Measurements from ENCODE around the gene ESYT2.

The ESYT2 gene

GRCh38 chr7:158825628-158826289, 3.5 kb downstream of the ESYT2 start:
- no peak for DNase-seq (ENCODE audit: low read depth)

- no peak for DNase-seq (ENCODE audit: low read depth)
Observed at GRCh38 chr7:158824028-158824427, 5.3 kb downstream of the ESYT2 start.

- peak; percentile 79 for DNase-seq (ENCODE audit: low read depth)
Observed at GRCh38 chr7:158821171-158822031, 7.9 kb downstream of the ESYT2 start.

GRCh38 chr7:158820656-158821055, 8.7 kb downstream of the ESYT2 start:
- no peak for DNase-seq (ENCODE audit: low read depth)

GRCh38 chr7:158819571-158820203, 9.6 kb downstream of the ESYT2 start:
- no peak for DNase-seq (ENCODE audit: low read depth)

GRCh38 chr7:158818325-158819213, 10.7 kb downstream of the ESYT2 start:
- DNase-seq (ENCODE audit: low read depth) = peak; percentile 99

GRCh38 chr7:158816995-158817394, 12.3 kb downstream of the ESYT2 start:
- no peak for DNase-seq (ENCODE audit: low read depth)

- DNase-seq (ENCODE audit: low read depth) = no peak
Observed at GRCh38 chr7:158816271-158816670, 13.0 kb downstream of the ESYT2 start.

GRCh38 chr7:158815800-158816128, 13.5 kb downstream of the ESYT2 start:
- DNase-seq (ENCODE audit: low read depth) = no peak

- peak; percentile 66 for DNase-seq (ENCODE audit: low read depth)
Observed at GRCh38 chr7:158815083-158815799, 14.1 kb downstream of the ESYT2 start.

- DNase-seq (ENCODE audit: low read depth) = no peak
Observed at GRCh38 chr7:158814637-158815036, 14.7 kb downstream of the ESYT2 start.

- DNase-seq (ENCODE audit: low read depth) = no peak
Observed at GRCh38 chr7:158812684-158813083, 16.6 kb downstream of the ESYT2 start.

- DNase-seq (ENCODE audit: low read depth) = no peak
Observed at GRCh38 chr7:158811894-158812293, 17.4 kb downstream of the ESYT2 start.

- DNase-seq (ENCODE audit: low read depth) = no peak
Observed at GRCh38 chr7:158811461-158811860, 17.8 kb downstream of the ESYT2 start.

GRCh38 chr7:158810846-158811245, 18.5 kb downstream of the ESYT2 start:
- DNase-seq (ENCODE audit: low read depth) = no peak

GRCh38 chr7:158809596-158809995, 19.7 kb downstream of the ESYT2 start:
- no peak for DNase-seq (ENCODE audit: low read depth)

- no peak for DNase-seq (ENCODE audit: low read depth)
Observed at GRCh38 chr7:158808126-158808525, 21.2 kb downstream of the ESYT2 start.

- DNase-seq (ENCODE audit: low read depth) = no peak
Observed at GRCh38 chr7:158805937-158806336, 23.4 kb downstream of the ESYT2 start.

GRCh38 chr7:158805414-158805813, 23.9 kb downstream of the ESYT2 start:
- no peak for DNase-seq (ENCODE audit: low read depth)

GRCh38 chr7:158804335-158804734, 25.0 kb downstream of the ESYT2 start:
- no peak for DNase-seq (ENCODE audit: low read depth)

- no peak for DNase-seq (ENCODE audit: low read depth)
Observed at GRCh38 chr7:158803367-158803969, 25.8 kb downstream of the ESYT2 start.

Data from stromal cell of bone marrow (primary cell).